ENCODE data around the gene NDUFB8.

DNA sequence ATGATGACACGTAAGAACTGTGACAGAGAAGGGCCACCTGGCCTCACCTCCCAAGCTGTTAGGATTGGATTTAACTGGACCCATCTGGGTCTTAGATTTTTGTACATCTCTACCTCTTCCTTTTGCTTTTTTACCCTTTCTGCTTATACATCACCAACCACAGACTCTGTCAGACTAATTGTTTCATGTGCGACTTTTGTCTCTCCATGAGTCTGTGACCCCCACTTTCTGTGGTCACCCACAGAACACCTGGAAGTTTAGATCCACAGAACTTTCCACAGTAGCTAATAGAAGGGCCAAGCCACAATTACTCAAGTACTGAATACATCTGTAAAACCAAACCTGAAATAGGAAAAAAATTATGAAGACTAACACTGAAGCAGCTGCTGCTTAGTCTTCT, 33.1 kb downstream of the NDUFB8 start:
- TF ChIP-seq POLR2AphosphoS5 (IDR thresholded peaks at IDR 0.05; ENCODE audit: low read depth): no peak
- TF ChIP-seq, protein P1, sequence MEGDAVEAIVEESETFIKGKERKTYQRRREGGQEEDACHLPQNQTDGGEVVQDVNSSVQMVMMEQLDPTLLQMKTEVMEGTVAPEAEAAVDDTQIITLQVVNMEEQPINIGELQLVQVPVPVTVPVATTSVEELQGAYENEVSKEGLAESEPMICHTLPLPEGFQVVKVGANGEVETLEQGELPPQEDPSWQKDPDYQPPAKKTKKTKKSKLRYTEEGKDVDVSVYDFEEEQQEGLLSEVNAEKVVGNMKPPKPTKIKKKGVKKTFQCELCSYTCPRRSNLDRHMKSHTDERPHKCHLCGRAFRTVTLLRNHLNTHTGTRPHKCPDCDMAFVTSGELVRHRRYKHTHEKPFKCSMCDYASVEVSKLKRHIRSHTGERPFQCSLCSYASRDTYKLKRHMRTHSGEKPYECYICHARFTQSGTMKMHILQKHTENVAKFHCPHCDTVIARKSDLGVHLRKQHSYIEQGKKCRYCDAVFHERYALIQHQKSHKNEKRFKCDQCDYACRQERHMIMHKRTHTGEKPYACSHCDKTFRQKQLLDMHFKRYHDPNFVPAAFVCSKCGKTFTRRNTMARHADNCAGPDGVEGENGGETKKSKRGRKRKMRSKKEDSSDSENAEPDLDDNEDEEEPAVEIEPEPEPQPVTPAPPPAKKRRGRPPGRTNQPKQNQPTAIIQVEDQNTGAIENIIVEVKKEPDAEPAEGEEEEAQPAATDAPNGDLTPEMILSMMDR (IDR thresholded peaks at IDR 0.05; ENCODE audit: insufficient read depth, low read length): no peak

Data from HL-60 (cell line).